Kidney tubule cell (primary cell): Measurements from ENCODE around the gene VKORC1.

ENCODE experiments used
- DNase-seq: peaks from one replicate; pipeline ENCODE4 v3.0.0-alpha.2; 2018; ENCODE audit warnings: low spot score

VKORC1 gene

DNA sequence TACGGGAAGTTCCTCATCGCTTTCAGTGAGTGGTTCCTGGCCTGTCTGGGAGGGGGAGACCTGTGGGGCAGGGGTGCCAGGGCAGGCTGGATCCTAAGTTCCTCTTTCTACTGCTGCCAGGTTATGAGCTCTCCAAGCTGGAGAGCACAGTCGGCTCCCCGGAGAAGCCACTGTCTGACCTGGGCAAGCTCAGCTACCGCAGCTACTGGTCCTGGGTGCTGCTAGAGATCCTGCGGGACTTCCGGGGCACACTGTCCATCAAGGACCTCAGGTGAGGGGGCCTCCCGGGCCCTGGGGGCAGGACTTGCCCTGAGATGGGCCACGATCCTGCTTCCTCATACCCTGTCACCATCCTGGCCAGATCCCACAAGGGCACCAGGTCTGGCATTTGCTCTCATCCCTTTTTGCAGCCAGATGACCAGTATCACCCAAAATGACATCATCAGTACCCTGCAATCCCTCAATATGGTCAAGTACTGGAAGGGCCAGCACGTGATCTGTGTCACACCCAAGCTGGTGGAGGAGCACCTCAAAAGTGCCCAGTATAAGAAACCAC, 35.8 kb upstream of the VKORC1 start:
- DNase-seq: peak; percentile 67

DNA sequence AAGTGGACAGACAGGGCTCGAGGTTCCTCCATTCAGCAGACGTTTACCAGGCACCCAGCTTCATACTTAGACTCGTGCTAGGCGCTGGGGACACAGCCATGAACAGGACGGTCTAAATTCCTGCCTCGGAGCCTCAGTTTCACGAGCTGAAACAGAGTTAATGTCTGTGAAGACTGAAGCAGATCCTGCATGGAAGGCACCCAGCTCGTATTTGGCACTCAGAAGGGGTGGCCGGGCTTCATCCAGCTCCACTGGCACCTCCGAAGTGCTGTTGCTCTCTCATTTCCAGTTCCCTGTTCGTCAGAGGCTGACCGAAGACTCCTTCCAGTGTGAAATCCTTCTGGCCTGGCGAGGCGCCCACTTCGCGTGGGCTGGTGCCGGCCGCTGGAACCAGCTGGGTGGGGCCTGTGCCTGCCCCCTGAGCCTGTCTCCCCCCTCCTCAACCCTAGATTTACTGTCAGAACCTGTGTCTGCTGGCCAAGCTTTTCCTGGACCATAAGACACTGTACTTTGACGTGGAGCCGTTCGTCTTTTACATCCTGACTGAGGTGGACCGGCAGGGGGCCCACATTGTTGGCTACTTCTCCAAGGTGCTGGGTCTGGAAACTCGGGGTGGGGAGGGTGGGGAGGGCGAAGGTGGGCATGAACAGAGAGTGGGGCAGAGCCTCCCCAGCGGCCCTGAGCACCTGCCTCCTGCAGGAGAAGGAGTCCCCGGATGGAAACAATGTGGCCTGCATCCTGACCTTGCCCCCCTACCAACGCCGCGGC, 35.2 kb upstream of the VKORC1 start:
- DNase-seq: no peak

DNA sequence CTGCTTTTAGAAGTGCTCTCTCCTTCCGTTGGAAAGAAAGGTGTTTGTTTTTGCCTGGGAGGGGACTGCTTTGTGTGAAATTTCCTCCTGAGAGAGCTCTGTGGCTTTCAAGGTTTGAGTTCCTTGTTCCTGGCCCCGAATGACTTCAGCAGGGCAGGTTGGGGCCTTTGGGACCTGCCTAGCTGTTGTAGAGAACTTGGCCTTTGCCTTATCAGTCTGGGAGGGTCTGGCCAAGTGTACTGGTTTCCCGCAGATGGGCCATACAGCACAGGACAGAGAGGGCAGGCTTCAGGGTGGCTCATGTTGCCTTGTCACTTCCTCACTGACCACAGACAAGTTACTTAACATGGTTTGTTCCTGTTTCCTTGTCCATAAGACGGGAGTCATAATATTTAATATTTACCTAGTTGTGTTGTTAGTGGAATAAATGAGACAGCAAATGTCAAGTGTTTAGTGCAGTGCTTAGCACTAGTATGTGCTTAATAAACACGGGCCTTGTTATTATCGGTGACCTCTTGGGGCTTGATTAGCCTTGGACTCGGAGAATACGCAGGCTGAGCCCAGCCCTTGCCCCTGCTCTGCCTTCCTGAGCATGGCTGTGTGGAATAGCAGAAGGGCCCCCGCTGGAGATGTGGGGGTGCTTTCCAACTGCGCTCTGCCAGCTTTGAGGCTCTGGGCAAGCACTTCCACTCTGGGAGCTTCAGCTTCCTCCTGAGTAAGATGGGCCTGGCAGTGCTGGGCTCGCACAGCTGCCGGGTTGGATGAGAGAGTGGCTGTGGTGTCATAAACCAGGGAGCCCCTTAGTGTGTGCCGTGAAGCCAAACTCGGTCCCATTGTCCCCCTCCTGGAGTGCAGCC, 34.3 kb upstream of the VKORC1 start:
- DNase-seq: peak; percentile 68

DNA sequence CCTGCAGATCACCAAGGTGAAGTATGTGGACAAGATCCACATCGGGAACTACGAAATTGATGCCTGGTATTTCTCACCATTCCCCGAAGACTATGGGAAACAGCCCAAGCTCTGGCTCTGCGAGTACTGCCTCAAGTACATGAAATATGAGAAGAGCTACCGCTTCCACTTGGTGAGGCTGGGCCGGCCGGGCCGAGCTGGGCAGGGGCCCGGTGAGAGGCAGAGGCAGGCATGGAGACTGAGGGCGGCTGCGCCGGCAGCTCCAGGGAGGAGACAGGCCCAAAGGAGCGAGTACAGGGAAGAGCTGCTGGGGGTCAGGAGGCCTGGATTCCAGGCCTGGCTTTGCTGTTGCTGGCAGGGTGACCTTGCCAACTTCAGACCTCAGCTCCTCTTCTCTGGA, 32.6 kb upstream of the VKORC1 start:
- no peak for DNase-seq

DNA sequence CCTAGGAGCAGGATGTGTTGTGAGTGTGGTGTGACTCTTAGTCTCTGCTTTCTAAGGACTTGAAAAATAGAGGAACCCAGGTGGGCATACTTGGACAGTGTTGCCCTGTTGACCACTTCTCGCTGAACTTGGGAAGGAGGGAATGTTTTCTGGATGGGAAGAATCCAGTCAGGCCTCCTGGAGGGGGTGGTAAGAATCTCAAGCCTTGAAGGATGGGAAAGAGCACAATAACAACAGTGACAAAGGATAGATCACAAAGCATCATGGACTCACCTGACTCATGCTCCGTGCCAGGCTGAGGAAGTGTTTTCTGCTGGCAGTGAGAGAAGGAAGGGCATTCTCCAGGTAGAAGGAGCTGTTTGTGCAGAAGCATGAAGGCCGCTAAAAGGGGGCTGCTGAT, 31.2 kb upstream of the VKORC1 start:
- no peak for DNase-seq

DNA sequence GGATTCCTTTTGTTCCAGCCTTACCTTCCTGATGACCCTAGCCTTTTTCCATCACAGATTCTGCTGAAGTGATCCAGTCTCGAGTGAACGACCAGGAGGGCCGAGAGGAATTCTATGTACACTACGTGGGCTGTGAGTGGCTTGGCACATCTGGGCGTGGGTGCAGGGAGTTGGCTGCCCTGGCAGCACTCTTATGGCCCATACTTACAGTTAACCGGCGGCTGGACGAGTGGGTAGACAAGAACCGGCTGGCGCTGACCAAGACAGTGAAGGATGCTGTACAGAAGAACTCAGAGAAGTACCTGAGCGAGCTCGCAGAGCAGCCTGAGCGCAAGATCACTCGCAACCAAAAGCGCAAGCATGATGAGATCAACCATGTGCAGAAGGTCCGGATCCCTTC, 25.5 kb upstream of the VKORC1 start:
- DNase-seq: no peak

DNA sequence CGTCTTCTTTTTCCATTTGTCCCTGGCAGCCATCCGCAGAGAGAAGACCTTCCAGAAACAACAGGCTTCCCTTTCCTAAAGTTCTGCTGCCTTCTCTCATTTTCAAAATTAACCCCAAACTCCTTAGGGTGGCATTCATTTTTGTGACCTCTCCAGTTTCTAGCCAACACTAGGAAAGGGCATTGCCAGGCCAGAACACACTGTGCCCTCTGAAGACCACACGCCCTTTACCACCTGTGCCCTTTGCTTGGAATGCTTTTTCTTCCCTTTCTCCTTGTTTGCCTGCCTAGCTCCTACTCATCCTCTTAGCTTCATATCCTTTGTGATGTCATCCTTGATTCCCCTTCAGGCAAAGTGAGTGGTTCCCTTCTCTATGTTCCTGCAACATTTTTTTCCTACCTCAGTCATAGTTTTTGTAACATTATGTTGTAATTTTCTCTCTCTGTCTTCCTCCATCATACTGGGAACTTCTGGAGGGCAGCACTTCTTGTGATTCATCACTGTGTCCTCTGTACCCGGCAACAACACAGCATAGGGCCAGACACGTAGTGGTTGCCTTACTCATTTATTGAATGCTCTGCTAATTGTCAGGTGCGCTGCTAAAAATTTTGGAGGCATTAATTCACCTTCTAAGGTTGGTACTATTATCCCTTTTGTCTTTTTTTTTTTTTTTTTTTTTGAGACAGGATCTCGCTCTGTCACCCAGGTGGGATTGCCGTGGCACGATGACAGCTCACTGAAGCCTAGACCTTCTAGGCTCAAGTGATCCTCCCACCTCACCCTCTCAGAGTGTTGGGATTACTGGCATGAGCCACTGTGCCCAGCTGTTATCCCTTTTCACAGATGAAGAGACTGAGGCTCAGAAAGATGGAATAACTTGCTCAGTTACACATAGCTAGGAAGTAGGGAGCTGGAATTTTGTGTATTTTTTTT, 23.9 kb upstream of the VKORC1 start:
- peak; percentile 76 for DNase-seq

DNA sequence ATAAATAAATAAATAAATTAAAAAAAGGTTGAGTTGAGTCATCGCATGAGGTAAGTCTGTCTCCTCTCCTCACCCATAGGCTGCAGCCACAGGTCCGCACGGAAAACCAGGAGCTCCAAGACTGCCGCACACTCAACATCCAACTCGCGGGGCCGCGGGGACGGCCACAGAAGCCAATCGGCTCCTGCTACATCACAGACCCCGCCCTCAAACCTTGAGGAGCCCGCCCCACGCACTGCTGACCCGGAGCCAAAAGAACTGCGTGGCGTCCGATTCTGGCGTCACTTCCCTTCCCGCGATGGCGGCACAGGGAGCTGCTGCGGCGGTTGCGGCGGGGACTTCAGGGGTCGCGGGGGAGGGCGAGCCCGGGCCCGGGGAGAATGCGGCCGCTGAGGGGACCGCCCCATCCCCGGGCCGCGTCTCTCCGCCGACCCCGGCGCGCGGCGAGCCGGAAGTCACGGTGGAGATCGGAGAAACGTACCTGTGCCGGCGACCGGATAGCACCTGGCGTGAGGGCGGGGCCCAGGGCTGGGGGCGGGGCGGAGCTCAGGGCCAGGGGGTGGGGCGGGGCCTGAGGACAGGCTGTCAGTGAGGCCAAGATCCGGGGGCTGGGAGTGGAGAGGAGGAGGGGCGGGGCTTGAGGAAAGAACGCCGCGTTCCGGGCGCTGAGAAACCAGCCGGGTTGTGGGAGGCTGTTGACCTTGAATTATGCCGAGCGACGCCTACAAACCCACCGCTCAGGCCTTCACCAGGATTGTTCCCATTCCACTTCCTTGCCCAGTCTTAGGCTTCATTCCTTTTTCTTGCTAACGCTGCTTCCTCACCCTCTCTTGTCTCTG, 23.0 kb upstream of the VKORC1 start, which contains the start of gene KAT8:
KAT8 (plus strand) TSS at position 281 of the 839 bp plus-strand sequence; CDS start at position 299, 18 bp downstream.
- peak; percentile 99 for DNase-seq

DNA sequence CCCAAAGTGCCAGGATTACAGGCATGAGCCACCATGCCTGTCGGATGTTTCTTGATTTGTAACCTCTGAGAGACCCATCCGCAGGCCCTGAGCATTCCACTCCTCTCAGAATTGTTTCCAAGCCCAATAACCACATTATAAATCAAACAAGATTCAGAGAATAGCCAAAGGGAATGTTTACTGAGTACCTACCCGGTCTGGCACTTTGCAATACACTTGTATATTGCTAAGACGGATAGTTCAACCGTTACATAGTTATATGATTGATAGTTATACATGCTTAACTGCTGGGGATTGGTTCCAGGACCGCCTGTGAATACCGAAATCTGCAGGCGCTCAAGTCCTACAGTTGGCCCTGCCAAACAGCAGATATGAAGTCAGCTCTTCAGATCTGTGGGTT, 19.9 kb upstream of the VKORC1 start:
- no peak for DNase-seq

DNA sequence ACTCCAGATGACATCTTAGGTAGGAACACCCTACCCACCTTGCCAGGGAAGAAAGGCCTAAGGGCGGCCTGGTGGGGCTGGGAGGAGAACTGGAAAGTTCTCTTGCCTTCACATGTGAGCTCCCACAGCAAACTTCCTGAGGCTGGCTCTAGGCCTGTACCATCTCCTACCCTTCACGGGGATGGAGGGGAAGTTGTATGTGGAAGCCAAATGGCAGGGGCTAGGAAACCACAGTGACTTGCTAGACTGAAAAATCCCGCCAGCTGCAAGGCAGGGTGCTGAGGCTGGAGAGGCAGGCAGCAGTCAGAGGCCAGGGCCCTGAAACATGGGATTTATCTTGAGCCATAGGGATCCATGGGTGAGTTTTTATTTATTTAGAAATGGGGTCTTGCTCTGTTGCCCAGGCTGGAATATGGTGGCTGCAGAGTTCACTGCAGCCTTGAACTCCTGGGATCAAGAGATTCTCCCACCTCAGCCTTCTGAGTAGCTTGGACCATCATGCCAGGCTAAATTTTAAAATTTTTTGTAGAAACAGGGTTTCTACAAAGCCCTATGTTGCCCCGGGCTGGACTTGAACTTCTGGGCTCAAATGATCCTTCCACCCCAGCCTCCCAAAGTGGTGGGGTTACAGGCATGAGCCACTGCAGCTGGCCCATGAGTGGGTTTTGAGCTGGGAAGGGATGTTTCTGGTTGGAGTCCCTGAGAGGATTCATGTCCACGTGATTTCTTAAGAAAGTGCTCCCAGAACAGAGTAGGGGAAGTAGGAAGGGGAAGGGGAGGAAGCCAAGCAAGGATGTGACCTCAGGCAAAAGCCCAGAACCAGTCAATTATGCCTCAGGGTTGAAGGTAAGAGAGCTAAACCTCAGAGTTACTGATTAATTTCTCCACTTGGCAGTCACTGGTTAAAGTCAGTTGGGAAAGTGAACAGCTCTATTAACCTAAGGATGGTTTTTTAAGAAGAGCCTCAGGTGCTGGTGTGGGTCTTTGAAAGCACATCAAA, 18.8 kb upstream of the VKORC1 start:
- DNase-seq: peak; percentile 93

DNA sequence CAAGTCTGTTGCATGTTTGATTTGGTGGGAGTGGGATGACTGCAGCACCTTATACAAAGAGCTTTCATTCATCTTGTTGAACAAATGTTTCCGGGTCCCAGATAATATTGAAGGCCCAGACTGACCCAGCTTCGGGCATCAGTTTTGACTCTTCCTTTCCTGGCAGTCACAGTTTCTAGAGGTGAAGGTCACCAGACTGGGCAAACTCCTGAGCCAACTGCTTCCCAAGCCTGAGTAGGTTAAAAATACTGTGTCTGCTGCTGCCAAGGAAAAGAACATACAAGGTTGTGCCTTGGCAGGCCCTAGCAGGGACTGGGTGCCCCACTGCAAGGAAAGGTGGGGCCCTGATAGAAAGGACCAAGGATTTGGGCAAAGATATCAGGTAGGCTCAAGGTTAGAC, 18.1 kb upstream of the VKORC1 start:
- no peak for DNase-seq

DNA sequence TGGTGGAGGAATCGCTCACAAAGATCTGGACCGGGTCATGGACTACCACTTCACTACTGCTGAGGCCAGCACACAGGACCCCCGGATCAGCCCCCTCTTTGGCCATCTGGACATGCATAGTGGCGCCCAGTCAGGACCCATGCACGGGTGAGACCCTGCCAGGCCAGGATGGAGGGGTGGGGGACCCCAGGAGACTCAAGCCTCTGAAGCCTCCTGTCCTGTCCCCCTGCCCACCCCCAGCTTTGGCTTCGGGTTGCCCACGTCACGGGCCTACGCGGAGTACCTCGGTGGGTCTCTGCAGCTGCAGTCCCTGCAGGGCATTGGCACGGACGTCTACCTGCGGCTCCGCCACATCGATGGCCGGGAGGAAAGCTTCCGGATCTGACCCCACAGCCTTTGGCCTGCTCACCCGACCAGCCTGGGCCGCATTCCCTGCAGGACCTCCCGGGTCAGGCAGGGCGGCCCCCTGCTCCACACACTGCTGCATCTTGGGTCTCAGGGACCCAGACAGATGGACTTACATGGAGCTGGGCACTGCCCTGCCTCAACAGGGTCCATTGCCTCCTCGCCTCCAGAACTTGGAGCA, 17.4 kb upstream of the VKORC1 start:
- no peak for DNase-seq

DNA sequence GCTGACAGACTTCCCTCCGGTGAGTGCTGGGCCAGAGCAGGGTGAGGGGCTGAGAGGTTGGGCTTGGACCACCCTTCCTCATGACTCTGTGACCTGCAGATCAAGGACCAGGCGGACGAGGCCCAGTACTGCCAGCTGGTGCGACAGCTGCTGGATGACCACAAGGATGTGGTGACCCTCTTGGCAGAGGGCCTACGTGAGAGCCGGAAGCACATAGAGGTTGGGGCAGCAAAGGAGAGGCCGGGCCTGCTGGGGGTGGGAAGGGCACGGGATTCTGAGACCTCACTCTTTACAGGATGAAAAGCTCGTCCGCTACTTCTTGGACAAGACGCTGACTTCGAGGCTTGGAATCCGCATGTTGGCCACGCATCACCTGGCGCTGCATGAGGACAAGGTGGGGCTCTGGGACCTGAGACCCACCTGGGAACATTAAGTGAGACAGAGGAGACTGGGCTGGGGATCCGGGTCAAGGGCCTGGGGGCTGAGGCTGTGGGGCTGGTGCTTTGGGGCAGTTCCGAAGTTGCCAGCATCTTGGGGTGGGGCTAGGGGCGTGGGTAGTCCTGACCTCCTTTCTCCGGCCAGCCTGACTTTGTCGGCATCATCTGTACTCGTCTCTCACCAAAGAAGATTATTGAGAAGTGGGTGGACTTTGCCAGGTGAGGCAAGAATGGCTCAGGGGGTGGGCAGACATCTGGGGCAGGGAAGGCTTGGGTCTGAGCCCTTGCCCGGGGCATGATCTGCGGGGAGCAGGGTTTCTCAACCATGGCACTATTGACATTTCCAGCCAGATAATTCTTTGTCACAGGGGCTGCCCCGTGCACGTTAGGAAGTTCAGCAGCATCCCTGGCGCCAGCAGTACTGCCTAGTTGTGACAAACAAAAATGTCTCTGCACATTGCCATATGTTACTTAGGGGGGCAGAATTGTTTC, 15.8 kb upstream of the VKORC1 start:
- no peak for DNase-seq

DNA sequence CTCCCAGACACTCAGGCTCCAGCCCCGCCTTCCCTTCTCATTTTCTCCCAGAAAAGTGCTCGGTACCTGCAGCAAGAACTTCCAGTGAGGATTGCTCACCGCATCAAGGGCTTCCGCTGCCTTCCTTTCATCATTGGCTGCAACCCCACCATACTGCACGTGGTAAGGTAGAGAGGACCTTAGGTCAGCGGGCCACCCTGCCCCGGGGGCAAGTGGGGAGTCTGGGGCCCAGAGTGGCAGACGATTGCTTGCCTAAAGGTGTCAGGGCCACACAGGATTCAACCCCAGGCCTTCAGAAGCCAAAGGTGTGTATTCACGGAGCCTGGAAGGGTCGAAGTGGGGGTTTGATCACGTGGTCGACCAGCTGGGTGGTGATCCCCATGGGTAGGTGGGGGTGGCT, 15.0 kb upstream of the VKORC1 start:
- no peak for DNase-seq

DNA sequence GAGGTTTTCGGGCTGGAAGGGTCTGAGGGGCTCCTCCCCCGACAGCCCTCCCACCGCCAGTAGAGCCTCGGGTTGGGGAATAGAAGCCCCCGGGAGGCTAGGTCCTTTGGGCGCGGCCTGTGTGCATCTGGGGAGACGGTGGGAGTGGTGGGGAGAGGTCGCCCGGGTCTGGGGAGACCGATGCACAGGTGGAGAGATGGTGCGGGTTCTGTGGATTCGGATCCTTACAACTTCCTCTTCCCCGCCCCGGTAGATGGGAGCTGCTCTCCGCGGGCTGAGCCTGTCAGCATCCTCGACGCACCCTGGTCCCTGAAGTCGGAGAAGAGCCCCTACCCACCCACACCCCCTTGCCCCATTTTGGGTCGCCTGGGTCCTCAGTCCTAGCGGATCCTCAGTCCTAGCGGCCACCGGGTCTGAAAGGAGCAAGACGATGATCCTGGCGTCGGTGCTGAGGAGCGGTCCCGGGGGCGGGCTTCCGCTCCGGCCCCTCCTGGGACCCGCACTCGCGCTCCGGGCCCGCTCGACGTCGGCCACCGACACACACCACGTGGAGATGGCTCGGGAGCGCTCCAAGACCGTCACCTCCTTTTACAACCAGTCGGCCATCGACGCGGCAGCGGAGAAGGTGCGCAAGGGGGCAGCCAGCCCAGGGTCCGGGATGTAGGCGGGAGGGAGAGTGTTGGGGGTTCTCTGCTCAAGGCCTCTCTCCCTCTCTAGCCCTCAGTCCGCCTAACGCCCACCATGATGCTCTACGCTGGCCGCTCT, 14.4 kb upstream of the VKORC1 start:
- DNase-seq: no peak

DNA sequence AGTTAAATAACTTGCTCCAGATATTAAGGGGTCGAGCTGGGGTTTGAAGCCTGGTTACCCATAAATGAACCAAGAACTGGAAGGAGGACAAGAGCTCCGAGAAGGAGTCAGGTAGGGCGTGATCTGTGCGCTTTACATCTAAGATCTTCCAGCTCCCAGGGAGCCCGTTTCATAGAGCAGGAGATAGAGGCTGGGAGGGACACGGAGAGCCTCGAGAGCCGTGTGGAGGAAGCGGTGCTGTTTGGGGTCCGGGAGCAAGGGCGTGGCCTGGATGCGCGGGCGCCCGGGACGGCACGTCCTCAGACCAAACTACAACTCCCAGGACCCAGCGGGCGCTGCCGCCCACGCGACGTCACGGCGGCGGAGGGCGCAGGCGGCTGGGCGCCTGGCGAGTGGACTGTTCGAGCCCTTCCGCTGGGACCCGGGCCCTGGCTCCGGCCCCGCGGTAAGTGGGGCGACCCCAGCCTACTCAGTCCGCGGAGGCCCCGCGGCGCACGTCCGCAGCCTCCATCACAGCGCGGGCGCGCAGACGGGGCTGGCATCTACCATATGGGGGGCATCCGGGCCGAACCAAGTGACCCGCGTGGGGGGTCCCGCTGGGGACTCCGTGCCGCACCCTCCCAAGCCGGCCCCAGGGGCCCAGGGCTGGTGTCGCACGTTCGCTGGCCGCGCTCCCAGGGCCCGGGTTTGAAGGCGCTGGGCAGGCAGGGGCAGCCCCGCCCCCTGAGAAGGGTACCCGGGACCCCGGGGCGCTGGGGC, 13.6 kb upstream of the VKORC1 start, which contains the start of gene BCKDK:
BCKDK (plus strand) TSS at position 352 of the 759 bp plus-strand sequence. CDS start 838 bp downstream, outside the sequence.
- DNase-seq: peak; percentile 78
